Right lobe of liver (tissue), 6 donors: ENCODE measurements around the gene XRRA1. TPM values are rescaled to one million over a fixed set of nuclear protein-coding genes. Genes with fewer than 3 reads are reported as not detected.

Experiments used
- ATAC-seq, 4 donors: fragments of 200-7000 bp; cut with Tn5 transposase; one replicate each; pipeline ENCODE4 v1.9.1; 2020; ENCODE audit warnings: mild to moderate bottlenecking in 4 of 4, moderate library complexity in 4 of 4
- DNase-seq, 3 donors: peaks; one replicate each; pipeline ENCODE4 v3.0.0-alpha.2; 2020
- H3K27ac ChIP-seq, 3 donors: fragments of 200-600 bp; one replicate each; pipeline ENCODE4 v1.8.0; 2022
- H3K27me3 ChIP-seq, 2 donors: fragments of 200-600 bp; one replicate each; pipeline ENCODE4 v1.8.0; 2022
- H3K36me3 ChIP-seq, 4 donors: fragments of 200-600 bp; sonication (generic) in 1 of 4; one replicate each; pipeline versions ENCODE4 v1.5.1 to v1.8.0; 2017 to 2022; ENCODE audit warnings: control low read depth in 1 of 4
- H3K4me1 ChIP-seq, 4 donors: fragments of 200-600 bp; sonication (generic) in 1 of 4; one replicate each; pipeline versions ENCODE4 v1.5.1 to v1.8.0; 2017 to 2022; ENCODE audit warnings: control low read depth in 1 of 4
- H3K4me3 ChIP-seq, 3 donors: fragments of 200-600 bp; one replicate each; pipeline ENCODE4 v1.8.0; 2022
- H3K9me3 ChIP-seq, 4 donors: fragments of 200-600 bp; sonication (generic) in 1 of 4; one replicate each; pipeline versions ENCODE4 v1.5.1 to v1.8.0; 2017 to 2022; ENCODE audit warnings: control low read depth in 1 of 4
- POLR2A ChIP-seq: fragments of 450-650 bp; IDR thresholded peaks from one replicate; pipeline ENCODE4 v1.6.1; 2017; ENCODE audit warnings: antibody characterized with exemption, mild to moderate bottlenecking
- WGBS: methylation state at CpG from one replicate; pipeline ENCODE4 v1.1.6; 2018; ENCODE audit warnings: low coverage, low lambda C conversion rate; ENCODE audit not compliant: insufficient coverage; ENCODE audit errors: missing lambda C conversion rate; 5-methylcytosine and 5-hydroxymethylcytosine counted together
- intact Hi-C, 2 donors: fragments of 100-400 bp; cut with DNase I; formaldehyde crosslinking; loops; one replicate each; pipeline versions ENCODE4 v1.11.2 to v1.14.1; 2022
- total RNA-seq, 6 experiments: library from RNA; depleted of rRNA in 2 of 6; stranded (reverse); fragments of >200 nt in 2 of 6; fragmentation: NEBNext Ultra II Directional in 3 of 6; extraction: Animal tissue kit (Norgen Biotek cat#: 25700) in 3 of 6; gene quantifications; one replicate each; pipeline versions ENCODE4 v1.1.0 to v1.2.4, GENCODE V29; 2016 to 2023
- TF ChIP-seq, protein P1 (sequence below), 4 donors: fragments of 200-600 bp in 3 of 4; fragments of 450-650 bp in 1 of 4; IDR thresholded peaks; one replicate each; pipeline versions ENCODE4 v1.5.1 to v1.8.0; 2016 to 2022; ENCODE audit warnings: antibody characterized with exemption in 4 of 4, mild to moderate bottlenecking in 2 of 4
- donor health status: DM: no; HTN: yes; CAD: no.
- donor health status: DM: no; HTN: no; CAD: no.
- donor health status: DM: no; HTN: no; CAD: no.
- donor health status: DM: no; HTN: yes; CAD: no.
- donor health status: DM: no; HTN: yes; CAD: no.

The XRRA1 gene
- total RNA-seq, 6 experiments from 2014 or later = 4.7 to 15.7 (median 8.0) TPM

DNA sequence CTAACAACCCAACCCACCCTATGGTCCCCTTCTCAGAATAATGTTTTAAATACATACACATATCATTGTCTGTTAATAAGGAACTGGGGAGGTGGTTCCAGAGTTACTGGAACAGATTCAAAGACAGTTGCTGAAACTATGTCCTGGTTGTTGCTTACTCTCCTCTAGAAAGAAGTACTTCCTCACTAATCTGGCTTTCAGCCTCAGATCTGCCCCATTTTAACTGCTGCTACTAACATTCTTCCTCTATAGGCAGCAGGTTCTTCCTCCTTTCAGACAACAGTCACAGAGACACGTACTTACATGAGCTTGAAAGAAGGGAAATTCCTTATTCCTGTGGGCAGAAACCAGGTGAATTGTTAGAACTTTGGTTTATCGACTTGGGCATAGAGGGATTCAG, 31.7 kb upstream of the XRRA1 start:
- Histone ChIP-seq H3K9me3 (no peaks in the 10 kb centered on the region), H3K4me3 (no peak overlapping the region), H3K36me3 (peaks cover 0 to 6% (median 0%) of the 10 kb centered on the region in 4 donors), H3K27me3 (no peaks in the 10 kb centered on the region), H3K4me1 (peaks cover 0 to 36% (median 14%) of the 10 kb centered on the region in 4 donors), H3K27ac (no peak overlapping the region)
- 64% methylated on average over 2 of the region's 2 CpGs for WGBS
- intact Hi-C loops = no loop called here
- ATAC-seq = peak in 1 of 4 donors; percentile 15
- no peak for TF ChIP-seq POLR2A
- TF ChIP-seq, protein P1, sequence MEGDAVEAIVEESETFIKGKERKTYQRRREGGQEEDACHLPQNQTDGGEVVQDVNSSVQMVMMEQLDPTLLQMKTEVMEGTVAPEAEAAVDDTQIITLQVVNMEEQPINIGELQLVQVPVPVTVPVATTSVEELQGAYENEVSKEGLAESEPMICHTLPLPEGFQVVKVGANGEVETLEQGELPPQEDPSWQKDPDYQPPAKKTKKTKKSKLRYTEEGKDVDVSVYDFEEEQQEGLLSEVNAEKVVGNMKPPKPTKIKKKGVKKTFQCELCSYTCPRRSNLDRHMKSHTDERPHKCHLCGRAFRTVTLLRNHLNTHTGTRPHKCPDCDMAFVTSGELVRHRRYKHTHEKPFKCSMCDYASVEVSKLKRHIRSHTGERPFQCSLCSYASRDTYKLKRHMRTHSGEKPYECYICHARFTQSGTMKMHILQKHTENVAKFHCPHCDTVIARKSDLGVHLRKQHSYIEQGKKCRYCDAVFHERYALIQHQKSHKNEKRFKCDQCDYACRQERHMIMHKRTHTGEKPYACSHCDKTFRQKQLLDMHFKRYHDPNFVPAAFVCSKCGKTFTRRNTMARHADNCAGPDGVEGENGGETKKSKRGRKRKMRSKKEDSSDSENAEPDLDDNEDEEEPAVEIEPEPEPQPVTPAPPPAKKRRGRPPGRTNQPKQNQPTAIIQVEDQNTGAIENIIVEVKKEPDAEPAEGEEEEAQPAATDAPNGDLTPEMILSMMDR (IDR thresholded peaks at IDR 0.05) = no peak
- no peak for DNase-seq

DNA sequence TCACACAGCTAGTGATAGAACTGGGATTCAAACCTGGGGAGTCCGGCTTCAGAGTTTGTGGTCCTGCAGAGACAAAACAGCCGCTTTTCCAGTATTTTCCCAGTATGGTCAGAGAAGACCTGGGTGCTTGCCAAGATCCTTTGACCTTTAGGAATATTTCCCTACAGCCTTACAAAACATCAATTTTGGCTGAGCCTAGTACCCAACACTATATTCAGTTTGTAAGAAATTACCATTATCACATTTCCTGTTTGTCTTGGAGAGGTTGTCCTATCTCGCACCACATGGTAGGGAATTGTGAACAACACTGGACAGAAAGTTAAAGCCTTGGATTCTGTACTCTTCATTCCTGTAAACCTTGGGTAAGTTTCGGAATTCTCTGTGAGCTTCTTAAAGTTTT, 29.1 kb upstream of the XRRA1 start:
- peak; percentile 68 to 77 (median 72) for ATAC-seq
- WGBS = 39% methylated on average over 4 of the region's 4 CpGs
- Histone ChIP-seq H3K4me1 (peaks cover 0 to 18% (median 6%) of the 10 kb centered on the region in 4 donors), H3K4me3 (no peak overlapping the region), H3K27me3 (no peaks in the 10 kb centered on the region), H3K9me3 (no peaks in the 10 kb centered on the region), H3K27ac (no peak overlapping the region), H3K36me3 (peaks cover 0 to 13% (median 4%) of the 10 kb centered on the region in 4 donors)
- no peak for TF ChIP-seq POLR2A
- TF ChIP-seq, protein P1 (IDR thresholded peaks at IDR 0.05) = no peak
- intact Hi-C loops = no loop called here
- DNase-seq = peak in 1 of 3 donors; percentile 55

DNA sequence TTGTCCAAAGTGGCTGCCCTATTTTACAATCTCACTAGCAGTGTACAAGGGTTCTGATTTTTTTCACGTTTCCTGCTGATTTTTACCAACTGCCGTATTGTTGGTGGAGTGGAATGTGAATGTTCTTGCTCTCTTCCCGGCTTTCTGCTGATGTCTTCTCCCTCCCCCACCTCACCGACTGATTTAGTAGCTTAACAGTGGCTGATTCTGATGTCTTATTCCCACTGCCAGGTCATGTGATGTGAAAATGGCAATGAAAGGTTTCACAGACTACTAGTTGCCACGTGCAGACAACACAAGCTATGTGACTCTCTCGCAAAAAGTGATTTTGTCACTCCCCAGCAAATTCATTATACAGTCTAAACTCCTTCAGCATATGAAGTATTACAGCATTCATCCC, 22.5 kb upstream of the XRRA1 start:
- DNase-seq (no peak), ATAC-seq (no peak)
- WGBS = 71% methylated on average over 6 of the region's 6 CpGs
- no peaks in the 10 kb centered on the region for H3K9me3 ChIP-seq
- H3K27ac ChIP-seq = no peak overlapping the region
- intact Hi-C loops = no loop called here
- H3K36me3 ChIP-seq = peaks cover 5 to 67% (median 19%) of the 10 kb centered on the region in 4 donors
- no peak overlapping the region for H3K4me3 ChIP-seq
- no peaks in the 10 kb centered on the region for H3K4me1 ChIP-seq
- no peaks in the 10 kb centered on the region for H3K27me3 ChIP-seq
- TF ChIP-seq, protein P1 (IDR thresholded peaks at IDR 0.05) = no peak
- TF ChIP-seq POLR2A = no peak

DNA sequence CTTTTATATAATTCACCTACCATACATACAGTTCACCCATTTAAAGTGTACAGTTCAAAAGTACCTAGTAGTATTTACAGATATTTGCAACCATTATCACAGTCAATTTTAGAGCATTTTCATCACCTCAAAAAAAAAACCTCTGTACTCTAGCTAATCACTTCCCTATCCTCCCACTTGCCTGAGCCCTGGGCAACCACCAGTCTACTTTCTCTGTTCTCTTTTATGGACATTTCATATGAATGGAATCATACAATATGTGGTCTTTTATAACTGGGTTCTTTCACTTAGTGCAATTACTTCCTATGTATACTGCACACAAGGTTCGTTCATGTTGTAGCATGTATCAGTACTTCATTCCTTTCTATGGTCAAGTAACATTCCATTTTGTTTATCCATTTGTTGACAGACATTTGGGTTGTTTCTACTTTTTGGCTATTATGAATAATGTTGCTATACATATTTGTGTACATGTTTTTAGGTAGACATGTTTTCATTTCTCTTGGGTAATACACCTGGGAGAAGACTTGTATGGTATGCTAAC, 22.0 kb upstream of the XRRA1 start:
- H3K36me3 ChIP-seq = peaks cover 5 to 63% (median 19%) of the 10 kb centered on the region in 4 donors
- H3K9me3 ChIP-seq = no peaks in the 10 kb centered on the region
- DNase-seq (no peak), ATAC-seq (no peak)
- H3K27ac ChIP-seq = no peak overlapping the region
- no peak overlapping the region for H3K4me3 ChIP-seq
- no peaks in the 10 kb centered on the region for H3K27me3 ChIP-seq
- WGBS = 69% methylated on average over 1 of the region's 1 CpG
- intact Hi-C loops = no loop called here
- H3K4me1 ChIP-seq = no peaks in the 10 kb centered on the region
- TF ChIP-seq, protein P1 (IDR thresholded peaks at IDR 0.05) = no peak
- TF ChIP-seq POLR2A = no peak
